K562 (cell line): ENCODE data around the gene HK2. TPM values are rescaled to one million over a fixed set of nuclear protein-coding genes. Genes with fewer than 3 reads are reported as not detected.

Experiments used
- ATF4 ChIP-seq: fragments of 450-650 bp; formaldehyde crosslinking; IDR thresholded peaks from 2 replicates; pipeline ENCODE4 v1.4.0; 2022; ENCODE audit warnings: mild to moderate bottlenecking, moderate library complexity
- ETV5 ChIP-seq: sonication (generic); formaldehyde crosslinking; IDR thresholded peaks from 2 replicates; pipeline ENCODE4 v1.4.0; 2020; ENCODE audit warnings: low read depth, mild to moderate bottlenecking, missing genetic modification reagents
- GATAD2A ChIP-seq: fragments of 450-650 bp; IDR thresholded peaks from 2 replicates; pipeline ENCODE4 v1.6.1; 2017
- LARP7 ChIP-seq: fragments of 450-650 bp; IDR thresholded peaks from 2 replicates; pipeline ENCODE4 v1.6.1; 2016
- MNT ChIP-seq, 2 experiments: fragments of 450-650 bp; conservative IDR thresholded peaks; 2 replicates each; pipeline ENCODE4 v1.6.1; 2017; ENCODE audit warnings: mild to moderate bottlenecking in 2 of 2, moderate library complexity in 2 of 2
- MTA1 ChIP-seq: fragments of 450-650 bp; IDR thresholded peaks from 2 replicates; pipeline ENCODE4 v1.6.1; 2017; ENCODE audit warnings: borderline replicate concordance
- MTA3 ChIP-seq: fragments of 450-650 bp; formaldehyde crosslinking; IDR thresholded peaks from 2 replicates; pipeline ENCODE4 v1.6.1; 2017; ENCODE audit warnings: mild to moderate bottlenecking, borderline replicate concordance
- NR2F6 ChIP-seq: fragments of 450-650 bp; formaldehyde crosslinking; IDR thresholded peaks from 2 replicates; pipeline ENCODE4 v1.4.0; 2020; ENCODE audit warnings: mild to moderate bottlenecking
- SFPQ ChIP-seq: fragments of 200-400 bp; formaldehyde crosslinking; IDR thresholded peaks from 2 replicates; pipeline ENCODE4 v1.6.1; 2017; ENCODE audit warnings: mild to moderate bottlenecking, low read depth, low read length, moderate library complexity
- SRF ChIP-seq, 2 experiments: fragments of 250-450, 450-650 bp in 1 of 2; sonication (Bioruptor Pico) in 1 of 2; sonication (generic) in 1 of 2; formaldehyde crosslinking; IDR thresholded peaks; 2 replicates each; pipeline versions ENCODE4 v1.5.0 to v1.5.1; 2020 to 2022; ENCODE audit warnings: mild to moderate bottlenecking in 1 of 2, missing genetic modification reagents in 1 of 2
- SUPT5H ChIP-seq: fragments of 450-650 bp; IDR thresholded peaks from 2 replicates; pipeline ENCODE4 v1.6.1; 2016
- TRIM28 ChIP-seq: fragments of 450-650 bp; IDR thresholded peaks from 2 replicates; pipeline ENCODE4 v1.6.1; 2017
- ZBTB2 ChIP-seq: fragments of 450-650 bp; IDR thresholded peaks from 2 replicates; pipeline ENCODE4 v1.6.1; 2016; ENCODE audit warnings: antibody characterized with exemption
- ZBTB49 ChIP-seq: sonication (generic); formaldehyde crosslinking; IDR thresholded peaks from 2 replicates; pipeline ENCODE4 v1.8.0; 2022; ENCODE audit warnings: missing genetic modification reagents, mild to moderate bottlenecking, borderline replicate concordance
- ZBTB9 ChIP-seq: fragments of 450-650 bp; formaldehyde crosslinking; IDR thresholded peaks from 2 replicates; pipeline ENCODE4 v1.4.0; 2020; ENCODE audit warnings: mild to moderate bottlenecking, moderate library complexity
- ZEB2 ChIP-seq: fragments of 450-650 bp; IDR thresholded peaks from 2 replicates; pipeline ENCODE4 v1.6.1; 2016
- ZNF146 ChIP-seq: IDR thresholded peaks from one replicate; pipeline ENCODE4 v1.6.1; 2018; ENCODE audit warnings: missing compliant biosample characterization; ENCODE audit not compliant: unreplicated experiment
- ZNF589 ChIP-seq: fragments of 200-800 bp; sonication (Bioruptor generic); IDR thresholded peaks from 2 replicates; pipeline ENCODE4 v1.6.1; 2016; ENCODE audit warnings: low read depth, missing genetic modification characterization, missing compliant biosample characterization
- polyA plus RNA-seq, 8 experiments: library from polyadenylated mRNA; depleted of rRNA in 4 of 8; stranded (reverse) in 5 of 8; unstranded in 3 of 8; fragments of >200 nt; fragmentation: Nextera tagmentation in 2 of 8; fragmentation: Illumina TruSeq in 1 of 8; extraction: Ambion mirVana in 2 of 8; extraction: Trizol in 1 of 8; gene quantifications; 2 replicates each; pipeline versions ENCODE4 v1.2.1 to v1.2.3, GENCODE V29; 2011 to 2014; ENCODE audit warnings: inconsistent platforms in 1 of 8, missing spikeins in 1 of 8
- total RNA-seq, 7 experiments: library from RNA; depleted of rRNA in 6 of 7; stranded (reverse); fragments of >200 nt in 6 of 7; fragmentation: Illumina TruSeq in 2 of 7; extraction: Trizol in 2 of 7; gene quantifications; 2 replicates each; pipeline versions ENCODE4 v1.2.1 to v1.2.3, GENCODE V29; 2011 to 2021; ENCODE audit warnings: low replicate concordance in 1 of 7

The HK2 gene
- total and polyA plus RNA-seq, 9 of the 15 experiments (the other 6 are each of a cell fraction or from before 2014, with no cell fraction given), result 4.7 to 56.0 (median 19.9) TPM

- TF ChIP-seq SRF (CRISPR knock-in tag; IDR thresholded peaks at IDR 0.05) (no peak), GATAD2A (no peak), ZBTB9 (no peak), MNT (conservative IDR thresholded peaks at IDR 0.05) (peak in 1 of 2 experiments; percentile 55; a peak in 2 of 4 replicates), ZBTB2 (no peak), SFPQ (no peak), ZNF589 (CRISPR knock-in tag) (no peak), LARP7 (no peak), TRIM28 (0 out of 2 replicates have a peak, but pooled peaks have one; percentile 24), NR2F6 (no peak), SUPT5H (no peak), ATF4 (CRISPR knock-in tag) (no peak), ZEB2 (peak; percentile 72; the same call in 1 of the 2 replicates), ZBTB49 (CRISPR knock-in tag) (no peak), MTA1 (no peak), MTA3 (0 out of 2 replicates have a peak, but pooled peaks have one; percentile 35), ZNF146 (CRISPR knock-in tag) (no peak), ETV5 (CRISPR knock-in tag) (no peak)
Observed at GRCh38 chr2:74831693-74832530, 2.0 kb upstream of the HK2 start (continued).
